ENCODE data around the gene MPZL2. TPM values are rescaled to one million over a fixed set of nuclear protein-coding genes. Genes with fewer than 3 reads are reported as not detected.

The MPZL2 gene
- total RNA-seq, 1 experiment from 2014 or later = 1.2 TPM

DNA sequence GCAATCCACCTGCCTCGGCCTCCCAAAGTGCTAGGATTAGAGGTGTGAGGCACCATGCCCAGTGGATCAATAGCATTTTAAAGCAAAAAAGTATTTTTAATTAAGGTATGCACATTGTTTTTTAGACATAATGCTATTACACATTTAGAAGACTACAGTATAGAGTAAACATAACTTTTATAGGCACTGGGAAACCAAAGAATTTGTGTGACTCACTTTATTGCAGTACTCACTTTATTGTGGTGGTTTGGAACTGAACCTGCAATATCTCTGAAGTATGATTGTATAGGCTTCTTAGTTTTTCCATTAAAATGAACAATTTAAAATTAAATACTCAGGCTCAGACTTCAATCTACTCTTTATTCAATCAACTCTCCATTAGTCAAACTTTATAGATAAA, 22.9 kb upstream of the MPZL2 start (continued):
- TF ChIP-seq, protein P1, sequence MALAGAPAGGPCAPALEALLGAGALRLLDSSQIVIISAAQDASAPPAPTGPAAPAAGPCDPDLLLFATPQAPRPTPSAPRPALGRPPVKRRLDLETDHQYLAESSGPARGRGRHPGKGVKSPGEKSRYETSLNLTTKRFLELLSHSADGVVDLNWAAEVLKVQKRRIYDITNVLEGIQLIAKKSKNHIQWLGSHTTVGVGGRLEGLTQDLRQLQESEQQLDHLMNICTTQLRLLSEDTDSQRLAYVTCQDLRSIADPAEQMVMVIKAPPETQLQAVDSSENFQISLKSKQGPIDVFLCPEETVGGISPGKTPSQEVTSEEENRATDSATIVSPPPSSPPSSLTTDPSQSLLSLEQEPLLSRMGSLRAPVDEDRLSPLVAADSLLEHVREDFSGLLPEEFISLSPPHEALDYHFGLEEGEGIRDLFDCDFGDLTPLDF (CRISPR knock-in tag; IDR thresholded peaks at IDR 0.05) = no peak
- TF ChIP-seq IRF2 (CRISPR knock-in tag; IDR thresholded peaks at IDR 0.05; ENCODE audit: borderline replicate concordance, low read depth) (no peak), RORB (CRISPR knock-in tag; IDR thresholded peaks at IDR 0.05) (no peak), ATF1 (CRISPR knock-in tag; IDR thresholded peaks at IDR 0.05) (no peak)

DNA sequence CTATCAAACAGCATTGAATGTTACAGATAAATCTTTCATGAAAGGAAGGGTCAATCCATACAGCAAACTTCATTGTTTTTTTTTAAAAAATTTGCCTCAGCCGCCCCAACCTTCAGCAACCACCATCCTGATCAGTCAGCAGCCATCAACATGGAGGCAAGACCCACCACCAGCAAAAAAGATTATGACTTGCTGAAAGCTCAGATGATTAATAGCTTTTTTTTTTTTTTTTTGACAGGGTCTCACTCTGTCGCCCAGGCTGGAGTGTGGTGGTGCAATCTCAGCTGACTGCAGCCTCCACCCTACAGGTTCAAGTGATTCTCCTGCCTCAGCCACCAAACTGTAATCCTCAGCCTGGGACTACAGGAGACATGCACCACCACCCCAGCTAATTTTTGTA, 22.4 kb upstream of the MPZL2 start:
- ChIA-PET CTCF (interaction anchor here (1.0 kb wide), 1 partner anchor 88 kb away, joined by 3 read pairs; no protein-coding TSS in a partner anchor), POLR2A (no interaction called here)
- peaks cover 3% of the 10 kb centered on the region for H3K9me3 Mint-ChIP-seq
- no peak overlapping the region for H3K4me3 Mint-ChIP-seq
- H3K27ac Mint-ChIP-seq = no peak overlapping the region
- no peak for DNase-seq (ENCODE audit: low spot score)
- H3K36me3 Mint-ChIP-seq = no peaks in the 10 kb centered on the region
- ATAC-seq = no peak
- H3K4me1 Mint-ChIP-seq = no peaks in the 10 kb centered on the region
- peaks cover 30% of the 10 kb centered on the region for H3K27me3 Mint-ChIP-seq (ENCODE audit: low read depth)
- TF ChIP-seq SOX15 (CRISPR knock-in tag; IDR thresholded peaks at IDR 0.05) = no peak
- TF ChIP-seq, protein P2, sequence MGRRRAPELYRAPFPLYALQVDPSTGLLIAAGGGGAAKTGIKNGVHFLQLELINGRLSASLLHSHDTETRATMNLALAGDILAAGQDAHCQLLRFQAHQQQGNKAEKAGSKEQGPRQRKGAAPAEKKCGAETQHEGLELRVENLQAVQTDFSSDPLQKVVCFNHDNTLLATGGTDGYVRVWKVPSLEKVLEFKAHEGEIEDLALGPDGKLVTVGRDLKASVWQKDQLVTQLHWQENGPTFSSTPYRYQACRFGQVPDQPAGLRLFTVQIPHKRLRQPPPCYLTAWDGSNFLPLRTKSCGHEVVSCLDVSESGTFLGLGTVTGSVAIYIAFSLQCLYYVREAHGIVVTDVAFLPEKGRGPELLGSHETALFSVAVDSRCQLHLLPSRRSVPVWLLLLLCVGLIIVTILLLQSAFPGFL (CRISPR knock-in tag; IDR thresholded peaks at IDR 0.05; ENCODE audit: borderline replicate concordance) = no peak
- TF ChIP-seq CREM (CRISPR knock-in tag; IDR thresholded peaks at IDR 0.05) = no peak
- TF ChIP-seq GABPB1 (CRISPR knock-in tag; IDR thresholded peaks at IDR 0.05) = no peak
- no peak for TF ChIP-seq MYBL2 (CRISPR knock-in tag; IDR thresholded peaks at IDR 0.05)
- TF ChIP-seq, protein P3, sequence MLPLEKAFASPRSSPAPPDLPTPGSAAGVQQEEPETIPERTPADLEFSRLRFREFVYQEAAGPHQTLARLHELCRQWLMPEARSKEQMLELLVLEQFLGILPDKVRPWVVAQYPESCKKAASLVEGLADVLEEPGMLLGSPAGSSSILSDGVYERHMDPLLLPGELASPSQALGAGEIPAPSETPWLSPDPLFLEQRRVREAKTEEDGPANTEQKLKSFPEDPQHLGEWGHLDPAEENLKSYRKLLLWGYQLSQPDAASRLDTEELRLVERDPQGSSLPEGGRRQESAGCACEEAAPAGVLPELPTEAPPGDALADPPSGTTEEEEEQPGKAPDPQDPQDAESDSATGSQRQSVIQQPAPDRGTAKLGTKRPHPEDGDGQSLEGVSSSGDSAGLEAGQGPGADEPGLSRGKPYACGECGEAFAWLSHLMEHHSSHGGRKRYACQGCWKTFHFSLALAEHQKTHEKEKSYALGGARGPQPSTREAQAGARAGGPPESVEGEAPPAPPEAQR (CRISPR knock-in tag; IDR thresholded peaks at IDR 0.05) = no peak
- TF ChIP-seq ZNF416 (CRISPR knock-in tag; IDR thresholded peaks at IDR 0.05) = no peak
- TF ChIP-seq, protein P4, sequence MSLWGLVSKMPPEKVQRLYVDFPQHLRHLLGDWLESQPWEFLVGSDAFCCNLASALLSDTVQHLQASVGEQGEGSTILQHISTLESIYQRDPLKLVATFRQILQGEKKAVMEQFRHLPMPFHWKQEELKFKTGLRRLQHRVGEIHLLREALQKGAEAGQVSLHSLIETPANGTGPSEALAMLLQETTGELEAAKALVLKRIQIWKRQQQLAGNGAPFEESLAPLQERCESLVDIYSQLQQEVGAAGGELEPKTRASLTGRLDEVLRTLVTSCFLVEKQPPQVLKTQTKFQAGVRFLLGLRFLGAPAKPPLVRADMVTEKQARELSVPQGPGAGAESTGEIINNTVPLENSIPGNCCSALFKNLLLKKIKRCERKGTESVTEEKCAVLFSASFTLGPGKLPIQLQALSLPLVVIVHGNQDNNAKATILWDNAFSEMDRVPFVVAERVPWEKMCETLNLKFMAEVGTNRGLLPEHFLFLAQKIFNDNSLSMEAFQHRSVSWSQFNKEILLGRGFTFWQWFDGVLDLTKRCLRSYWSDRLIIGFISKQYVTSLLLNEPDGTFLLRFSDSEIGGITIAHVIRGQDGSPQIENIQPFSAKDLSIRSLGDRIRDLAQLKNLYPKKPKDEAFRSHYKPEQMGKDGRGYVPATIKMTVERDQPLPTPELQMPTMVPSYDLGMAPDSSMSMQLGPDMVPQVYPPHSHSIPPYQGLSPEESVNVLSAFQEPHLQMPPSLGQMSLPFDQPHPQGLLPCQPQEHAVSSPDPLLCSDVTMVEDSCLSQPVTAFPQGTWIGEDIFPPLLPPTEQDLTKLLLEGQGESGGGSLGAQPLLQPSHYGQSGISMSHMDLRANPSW (CRISPR knock-in tag; conservative IDR thresholded peaks at IDR 0.05; ENCODE audit: low read depth) = no peak
- TF ChIP-seq PRRX2 (CRISPR knock-in tag; IDR thresholded peaks at IDR 0.05) = no peak
- TF ChIP-seq, protein P5, sequence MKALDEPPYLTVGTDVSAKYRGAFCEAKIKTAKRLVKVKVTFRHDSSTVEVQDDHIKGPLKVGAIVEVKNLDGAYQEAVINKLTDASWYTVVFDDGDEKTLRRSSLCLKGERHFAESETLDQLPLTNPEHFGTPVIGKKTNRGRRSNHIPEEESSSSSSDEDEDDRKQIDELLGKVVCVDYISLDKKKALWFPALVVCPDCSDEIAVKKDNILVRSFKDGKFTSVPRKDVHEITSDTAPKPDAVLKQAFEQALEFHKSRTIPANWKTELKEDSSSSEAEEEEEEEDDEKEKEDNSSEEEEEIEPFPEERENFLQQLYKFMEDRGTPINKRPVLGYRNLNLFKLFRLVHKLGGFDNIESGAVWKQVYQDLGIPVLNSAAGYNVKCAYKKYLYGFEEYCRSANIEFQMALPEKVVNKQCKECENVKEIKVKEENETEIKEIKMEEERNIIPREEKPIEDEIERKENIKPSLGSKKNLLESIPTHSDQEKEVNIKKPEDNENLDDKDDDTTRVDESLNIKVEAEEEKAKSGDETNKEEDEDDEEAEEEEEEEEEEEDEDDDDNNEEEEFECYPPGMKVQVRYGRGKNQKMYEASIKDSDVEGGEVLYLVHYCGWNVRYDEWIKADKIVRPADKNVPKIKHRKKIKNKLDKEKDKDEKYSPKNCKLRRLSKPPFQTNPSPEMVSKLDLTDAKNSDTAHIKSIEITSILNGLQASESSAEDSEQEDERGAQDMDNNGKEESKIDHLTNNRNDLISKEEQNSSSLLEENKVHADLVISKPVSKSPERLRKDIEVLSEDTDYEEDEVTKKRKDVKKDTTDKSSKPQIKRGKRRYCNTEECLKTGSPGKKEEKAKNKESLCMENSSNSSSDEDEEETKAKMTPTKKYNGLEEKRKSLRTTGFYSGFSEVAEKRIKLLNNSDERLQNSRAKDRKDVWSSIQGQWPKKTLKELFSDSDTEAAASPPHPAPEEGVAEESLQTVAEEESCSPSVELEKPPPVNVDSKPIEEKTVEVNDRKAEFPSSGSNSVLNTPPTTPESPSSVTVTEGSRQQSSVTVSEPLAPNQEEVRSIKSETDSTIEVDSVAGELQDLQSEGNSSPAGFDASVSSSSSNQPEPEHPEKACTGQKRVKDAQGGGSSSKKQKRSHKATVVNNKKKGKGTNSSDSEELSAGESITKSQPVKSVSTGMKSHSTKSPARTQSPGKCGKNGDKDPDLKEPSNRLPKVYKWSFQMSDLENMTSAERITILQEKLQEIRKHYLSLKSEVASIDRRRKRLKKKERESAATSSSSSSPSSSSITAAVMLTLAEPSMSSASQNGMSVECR (CRISPR knock-in tag; IDR thresholded peaks at IDR 0.05; ENCODE audit: borderline replicate concordance) = no peak
- TF ChIP-seq, protein P6, sequence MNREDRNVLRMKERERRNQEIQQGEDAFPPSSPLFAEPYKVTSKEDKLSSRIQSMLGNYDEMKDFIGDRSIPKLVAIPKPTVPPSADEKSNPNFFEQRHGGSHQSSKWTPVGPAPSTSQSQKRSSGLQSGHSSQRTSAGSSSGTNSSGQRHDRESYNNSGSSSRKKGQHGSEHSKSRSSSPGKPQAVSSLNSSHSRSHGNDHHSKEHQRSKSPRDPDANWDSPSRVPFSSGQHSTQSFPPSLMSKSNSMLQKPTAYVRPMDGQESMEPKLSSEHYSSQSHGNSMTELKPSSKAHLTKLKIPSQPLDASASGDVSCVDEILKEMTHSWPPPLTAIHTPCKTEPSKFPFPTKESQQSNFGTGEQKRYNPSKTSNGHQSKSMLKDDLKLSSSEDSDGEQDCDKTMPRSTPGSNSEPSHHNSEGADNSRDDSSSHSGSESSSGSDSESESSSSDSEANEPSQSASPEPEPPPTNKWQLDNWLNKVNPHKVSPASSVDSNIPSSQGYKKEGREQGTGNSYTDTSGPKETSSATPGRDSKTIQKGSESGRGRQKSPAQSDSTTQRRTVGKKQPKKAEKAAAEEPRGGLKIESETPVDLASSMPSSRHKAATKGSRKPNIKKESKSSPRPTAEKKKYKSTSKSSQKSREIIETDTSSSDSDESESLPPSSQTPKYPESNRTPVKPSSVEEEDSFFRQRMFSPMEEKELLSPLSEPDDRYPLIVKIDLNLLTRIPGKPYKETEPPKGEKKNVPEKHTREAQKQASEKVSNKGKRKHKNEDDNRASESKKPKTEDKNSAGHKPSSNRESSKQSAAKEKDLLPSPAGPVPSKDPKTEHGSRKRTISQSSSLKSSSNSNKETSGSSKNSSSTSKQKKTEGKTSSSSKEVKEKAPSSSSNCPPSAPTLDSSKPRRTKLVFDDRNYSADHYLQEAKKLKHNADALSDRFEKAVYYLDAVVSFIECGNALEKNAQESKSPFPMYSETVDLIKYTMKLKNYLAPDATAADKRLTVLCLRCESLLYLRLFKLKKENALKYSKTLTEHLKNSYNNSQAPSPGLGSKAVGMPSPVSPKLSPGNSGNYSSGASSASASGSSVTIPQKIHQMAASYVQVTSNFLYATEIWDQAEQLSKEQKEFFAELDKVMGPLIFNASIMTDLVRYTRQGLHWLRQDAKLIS (CRISPR knock-in tag; IDR thresholded peaks at IDR 0.05; ENCODE audit: borderline replicate concordance) = no peak
- TF ChIP-seq, protein P7, sequence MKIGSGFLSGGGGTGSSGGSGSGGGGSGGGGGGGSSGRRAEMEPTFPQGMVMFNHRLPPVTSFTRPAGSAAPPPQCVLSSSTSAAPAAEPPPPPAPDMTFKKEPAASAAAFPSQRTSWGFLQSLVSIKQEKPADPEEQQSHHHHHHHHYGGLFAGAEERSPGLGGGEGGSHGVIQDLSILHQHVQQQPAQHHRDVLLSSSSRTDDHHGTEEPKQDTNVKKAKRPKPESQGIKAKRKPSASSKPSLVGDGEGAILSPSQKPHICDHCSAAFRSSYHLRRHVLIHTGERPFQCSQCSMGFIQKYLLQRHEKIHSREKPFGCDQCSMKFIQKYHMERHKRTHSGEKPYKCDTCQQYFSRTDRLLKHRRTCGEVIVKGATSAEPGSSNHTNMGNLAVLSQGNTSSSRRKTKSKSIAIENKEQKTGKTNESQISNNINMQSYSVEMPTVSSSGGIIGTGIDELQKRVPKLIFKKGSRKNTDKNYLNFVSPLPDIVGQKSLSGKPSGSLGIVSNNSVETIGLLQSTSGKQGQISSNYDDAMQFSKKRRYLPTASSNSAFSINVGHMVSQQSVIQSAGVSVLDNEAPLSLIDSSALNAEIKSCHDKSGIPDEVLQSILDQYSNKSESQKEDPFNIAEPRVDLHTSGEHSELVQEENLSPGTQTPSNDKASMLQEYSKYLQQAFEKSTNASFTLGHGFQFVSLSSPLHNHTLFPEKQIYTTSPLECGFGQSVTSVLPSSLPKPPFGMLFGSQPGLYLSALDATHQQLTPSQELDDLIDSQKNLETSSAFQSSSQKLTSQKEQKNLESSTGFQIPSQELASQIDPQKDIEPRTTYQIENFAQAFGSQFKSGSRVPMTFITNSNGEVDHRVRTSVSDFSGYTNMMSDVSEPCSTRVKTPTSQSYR (CRISPR knock-in tag; IDR thresholded peaks at IDR 0.05) = no peak
- no peak for TF ChIP-seq FOXP1 (CRISPR knock-in tag; IDR thresholded peaks at IDR 0.05; ENCODE audit: borderline replicate concordance)
- TF ChIP-seq NR1H2 (CRISPR knock-in tag; IDR thresholded peaks at IDR 0.05) = no peak

Measured in WTC11 (cell line).